ENCODE results near the gene LSM12. TPM values are rescaled to one million over a fixed set of nuclear protein-coding genes. Genes with fewer than 3 reads are reported as not detected.
"Not testable (repeated sequence)": the region's sequence is repeated elsewhere in the genome, so short reads cannot be mapped to it uniquely, and the experiment has no call there.

The LSM12 gene
- total RNA-seq, 2 donors from 2014 or later, result 14.8 to 19.4 TPM

DNA sequence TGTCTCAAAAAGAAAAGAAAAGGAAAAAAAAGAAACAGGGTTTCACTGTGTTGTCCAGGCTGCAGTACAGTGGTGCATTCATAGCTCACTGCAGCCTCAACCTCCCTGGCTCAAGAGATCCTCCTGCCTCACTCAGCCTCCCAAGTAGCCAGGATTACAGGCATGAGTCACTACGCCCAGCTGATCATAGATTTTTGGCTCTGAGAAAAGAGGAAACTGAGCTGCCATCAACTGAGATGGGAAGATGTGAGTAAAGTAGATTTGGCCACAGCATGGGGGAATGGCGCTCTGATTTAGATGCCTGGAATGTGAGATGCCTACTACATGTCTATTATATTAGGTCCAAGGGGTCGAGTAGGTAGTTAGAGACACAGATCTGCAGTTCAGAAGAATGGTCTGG lies 67.9 kb downstream of the LSM12 start:
- ATAC-seq, result no peak
- DNase-seq, result no peak
- Histone ChIP-seq H3K27me3 (peaks cover 0 to 10% of the 10 kb centered on the region in 2 donors), H3K36me3 (replicated peaks in 1 of 2; ENCODE audit: insufficient read depth in 1 of 2, low read depth in 2 of 2) (no peaks in the 10 kb centered on the region), H3K4me1 (peaks cover 7% of the 10 kb centered on the region), H3K27ac (no peak overlapping the region), H3K9me3 (no peaks in the 10 kb centered on the region), H3K4me3 (no peak overlapping the region)
- TF ChIP-seq POLR2A (IDR thresholded peaks at IDR 0.05), result no peak
- TF ChIP-seq, protein P1, sequence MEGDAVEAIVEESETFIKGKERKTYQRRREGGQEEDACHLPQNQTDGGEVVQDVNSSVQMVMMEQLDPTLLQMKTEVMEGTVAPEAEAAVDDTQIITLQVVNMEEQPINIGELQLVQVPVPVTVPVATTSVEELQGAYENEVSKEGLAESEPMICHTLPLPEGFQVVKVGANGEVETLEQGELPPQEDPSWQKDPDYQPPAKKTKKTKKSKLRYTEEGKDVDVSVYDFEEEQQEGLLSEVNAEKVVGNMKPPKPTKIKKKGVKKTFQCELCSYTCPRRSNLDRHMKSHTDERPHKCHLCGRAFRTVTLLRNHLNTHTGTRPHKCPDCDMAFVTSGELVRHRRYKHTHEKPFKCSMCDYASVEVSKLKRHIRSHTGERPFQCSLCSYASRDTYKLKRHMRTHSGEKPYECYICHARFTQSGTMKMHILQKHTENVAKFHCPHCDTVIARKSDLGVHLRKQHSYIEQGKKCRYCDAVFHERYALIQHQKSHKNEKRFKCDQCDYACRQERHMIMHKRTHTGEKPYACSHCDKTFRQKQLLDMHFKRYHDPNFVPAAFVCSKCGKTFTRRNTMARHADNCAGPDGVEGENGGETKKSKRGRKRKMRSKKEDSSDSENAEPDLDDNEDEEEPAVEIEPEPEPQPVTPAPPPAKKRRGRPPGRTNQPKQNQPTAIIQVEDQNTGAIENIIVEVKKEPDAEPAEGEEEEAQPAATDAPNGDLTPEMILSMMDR (IDR thresholded peaks at IDR 0.05), result no peak
- 69 to 80% methylated on average over 3 of the region's 3 CpGs for WGBS, 2 donors
- intact Hi-C loops (cut with DNase I), result no loop called here

DNA sequence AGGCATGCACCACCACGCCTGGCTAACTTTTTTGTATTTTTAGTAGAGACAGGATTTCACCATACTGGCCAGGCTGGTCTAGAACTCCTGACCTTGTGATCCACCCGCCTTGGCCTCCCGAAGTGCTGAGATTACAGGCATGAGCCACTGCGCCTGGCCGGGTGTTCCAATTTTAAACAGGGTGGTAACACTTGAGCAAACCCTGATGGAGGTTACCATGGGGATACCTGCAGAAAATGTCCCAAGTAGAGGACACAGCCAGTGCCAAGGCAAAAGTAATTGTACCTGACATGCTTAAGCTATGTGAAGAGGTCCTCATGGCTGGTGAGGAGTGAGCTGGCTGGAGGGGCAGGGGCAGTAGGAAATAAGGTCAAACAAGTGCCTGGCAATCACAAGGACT lies 69.3 kb downstream of the LSM12 start:
- H3K27ac ChIP-seq; ATAC-seq; H3K27me3 ChIP-seq; intact Hi-C loops (cut with DNase I); H3K4me3 ChIP-seq; DNase-seq; H3K36me3 ChIP-seq (replicated peaks in 1 of 2; ENCODE audit: insufficient read depth in 1 of 2, low read depth in 2 of 2); H3K4me1 ChIP-seq; H3K9me3 ChIP-seq: not testable (repeated sequence)
- WGBS, 2 donors, result 54 to 65% methylated on average over 5 of the region's 5 CpGs

DNA sequence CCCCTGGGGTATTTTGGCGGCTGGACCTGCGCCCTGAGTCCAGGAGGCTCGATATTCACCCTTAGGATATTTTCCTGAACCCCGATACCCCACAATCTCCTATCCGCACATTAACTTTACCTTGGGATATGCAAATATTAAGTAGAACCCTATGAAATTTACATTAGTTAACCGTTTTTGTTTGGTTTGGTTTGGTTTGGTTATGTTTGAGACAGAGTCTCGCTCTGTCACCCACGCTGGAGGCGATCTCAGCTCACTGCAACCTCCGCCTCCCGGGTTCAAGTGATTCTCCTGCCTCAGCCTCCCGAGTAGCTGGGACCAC lies 71.4 kb downstream of the LSM12 start:
- H3K27me3 ChIP-seq, result peaks cover 0 to 10% of the 10 kb centered on the region in 2 donors
- H3K4me1 ChIP-seq, result peaks cover 7% of the 10 kb centered on the region
- H3K9me3 ChIP-seq, result no peaks in the 10 kb centered on the region
- DNase-seq (no peak), ATAC-seq (no peak)
- no peak overlapping the region for H3K4me3 ChIP-seq
- WGBS, 2 donors, result 8 to 13% methylated on average over 12 of the region's 12 CpGs
- no peaks in the 10 kb centered on the region for H3K36me3 ChIP-seq (replicated peaks in 1 of 2; ENCODE audit: insufficient read depth in 1 of 2, low read depth in 2 of 2)
- TF ChIP-seq, protein P1 (IDR thresholded peaks at IDR 0.05), result no peak
- no peak for TF ChIP-seq POLR2A (IDR thresholded peaks at IDR 0.05)
- no peak overlapping the region for H3K27ac ChIP-seq
- intact Hi-C loops (cut with DNase I), result no loop called here

DNA sequence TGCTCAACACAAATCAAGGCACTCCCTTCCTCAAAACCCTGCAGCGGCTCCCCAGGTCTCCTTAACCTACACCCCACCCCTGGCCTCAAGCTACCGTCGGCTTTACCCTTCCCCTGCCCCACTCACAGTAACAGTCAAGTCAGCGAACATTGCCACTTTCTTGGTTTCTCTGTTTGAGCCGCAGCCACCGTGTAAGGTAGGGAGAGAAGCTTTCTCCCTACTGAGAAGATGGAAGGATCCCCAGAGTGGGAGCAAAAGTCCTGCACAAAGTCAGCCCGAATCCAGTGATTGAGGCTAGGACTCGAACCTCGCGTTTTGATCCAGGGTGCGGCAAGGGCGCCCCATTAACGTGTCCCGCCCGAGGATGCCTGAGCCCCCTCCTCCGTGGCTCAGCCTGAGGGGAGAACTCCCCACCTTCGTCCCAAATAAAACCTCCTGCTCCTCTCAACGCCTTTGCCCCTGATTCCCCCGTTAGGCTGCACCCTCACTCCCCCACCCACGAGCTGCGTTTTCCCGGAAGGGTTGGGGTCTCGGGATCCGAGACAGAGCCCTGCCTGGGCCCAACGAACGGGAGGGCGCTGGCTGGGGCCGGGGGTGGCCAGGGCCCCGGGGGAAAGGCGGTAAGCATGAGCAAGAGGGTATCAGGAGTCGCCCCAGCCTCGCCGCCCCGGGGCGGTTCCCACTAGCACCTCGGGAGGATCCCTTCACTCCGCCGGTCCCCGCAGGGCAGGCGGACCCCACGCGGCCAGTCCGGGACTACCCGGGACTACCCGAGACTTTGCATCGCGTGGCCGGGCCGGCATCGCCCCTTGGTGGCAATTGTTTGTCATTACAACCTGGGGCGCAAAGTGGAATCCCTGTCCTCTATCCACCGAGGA lies 72.0 kb downstream of the LSM12 start:
- Histone ChIP-seq H3K27ac (no peak overlapping the region), H3K27me3 (peaks cover 0 to 10% of the 10 kb centered on the region in 2 donors), H3K9me3 (no peaks in the 10 kb centered on the region), H3K4me1 (peaks cover 7% of the 10 kb centered on the region), H3K4me3 (no peak overlapping the region), H3K36me3 (replicated peaks in 1 of 2; ENCODE audit: insufficient read depth in 1 of 2, low read depth in 2 of 2) (no peaks in the 10 kb centered on the region)
- WGBS, 2 donors, result 6 to 10% methylated on average over 36 to 52 of the region's 52 CpGs
- peak; percentile 87 for ATAC-seq
- TF ChIP-seq, protein P1 (IDR thresholded peaks at IDR 0.05), result peak; percentile 72 to 91 (median 85)
- no peak for TF ChIP-seq POLR2A (IDR thresholded peaks at IDR 0.05)
- DNase-seq, result peak; percentile 57 to 72 (median 67)
- intact Hi-C loops (cut with DNase I), result no loop called here

DNA sequence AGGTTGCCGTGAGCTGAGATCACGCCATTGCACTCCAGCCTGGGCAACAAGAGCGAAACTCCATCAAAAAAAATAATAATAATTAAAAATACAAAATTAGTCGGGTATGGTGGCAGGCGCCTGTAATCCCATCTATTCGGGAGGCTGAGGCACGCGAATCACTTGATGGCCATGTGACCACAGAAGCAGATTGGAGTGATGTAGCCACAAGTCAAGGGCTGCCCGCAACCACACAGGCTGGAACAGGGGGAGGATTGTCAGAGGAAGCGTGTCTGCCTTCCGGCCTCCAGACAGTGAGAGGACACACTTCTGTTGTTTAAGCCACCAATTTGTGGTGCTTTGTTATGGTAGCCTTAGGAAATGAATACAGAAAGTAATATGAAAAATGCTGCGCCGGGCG lies 73.8 kb downstream of the LSM12 start:
- no peak for ATAC-seq
- TF ChIP-seq, protein P1 (IDR thresholded peaks at IDR 0.05), result no peak
- H3K4me3 ChIP-seq, result no peak overlapping the region
- no peaks in the 10 kb centered on the region for H3K36me3 ChIP-seq (replicated peaks in 1 of 2; ENCODE audit: insufficient read depth in 1 of 2, low read depth in 2 of 2)
- intact Hi-C loops (cut with DNase I), result no loop called here
- 85 to 87% methylated on average over 14 of the region's 14 CpGs for WGBS, 2 donors
- peaks cover 7% of the 10 kb centered on the region for H3K4me1 ChIP-seq
- peaks cover 0 to 10% of the 10 kb centered on the region in 2 donors for H3K27me3 ChIP-seq
- no peak for DNase-seq
- H3K9me3 ChIP-seq, result no peaks in the 10 kb centered on the region
- no peak overlapping the region for H3K27ac ChIP-seq
